ENCODE measurements around the gene SLC7A6.

Gene SLC7A6

GRCh38 chr16:68298907-68299561 lies 34.7 kb downstream of the SLC7A6 start:
- no peak for TF ChIP-seq EZH2phosphoT487 (IDR thresholded peaks at IDR 0.05; ENCODE audit: low read depth)
- TF ChIP-seq, protein P1, sequence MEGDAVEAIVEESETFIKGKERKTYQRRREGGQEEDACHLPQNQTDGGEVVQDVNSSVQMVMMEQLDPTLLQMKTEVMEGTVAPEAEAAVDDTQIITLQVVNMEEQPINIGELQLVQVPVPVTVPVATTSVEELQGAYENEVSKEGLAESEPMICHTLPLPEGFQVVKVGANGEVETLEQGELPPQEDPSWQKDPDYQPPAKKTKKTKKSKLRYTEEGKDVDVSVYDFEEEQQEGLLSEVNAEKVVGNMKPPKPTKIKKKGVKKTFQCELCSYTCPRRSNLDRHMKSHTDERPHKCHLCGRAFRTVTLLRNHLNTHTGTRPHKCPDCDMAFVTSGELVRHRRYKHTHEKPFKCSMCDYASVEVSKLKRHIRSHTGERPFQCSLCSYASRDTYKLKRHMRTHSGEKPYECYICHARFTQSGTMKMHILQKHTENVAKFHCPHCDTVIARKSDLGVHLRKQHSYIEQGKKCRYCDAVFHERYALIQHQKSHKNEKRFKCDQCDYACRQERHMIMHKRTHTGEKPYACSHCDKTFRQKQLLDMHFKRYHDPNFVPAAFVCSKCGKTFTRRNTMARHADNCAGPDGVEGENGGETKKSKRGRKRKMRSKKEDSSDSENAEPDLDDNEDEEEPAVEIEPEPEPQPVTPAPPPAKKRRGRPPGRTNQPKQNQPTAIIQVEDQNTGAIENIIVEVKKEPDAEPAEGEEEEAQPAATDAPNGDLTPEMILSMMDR (IDR thresholded peaks at IDR 0.05; ENCODE audit: low read depth, low read length): no peak
- Histone ChIP-seq H3K9me3 (ENCODE audit: insufficient read depth, low read length) (no peaks in the 10 kb centered on the region), H3K4me2 (ENCODE audit: low read length) (no peak overlapping the region), H2AFZ (ENCODE audit: low read depth, low read length) (no peak overlapping the region), H3K79me2 (ENCODE audit: low read length) (no peaks in the 10 kb centered on the region), H3K36me3 (replicated peaks; ENCODE audit: low read depth, low read length) (peaks cover 87% of the 10 kb centered on the region), H3K27me3 (ENCODE audit: low read depth, low read length) (no peaks in the 10 kb centered on the region), H3K9ac (ENCODE audit: low read length) (no peak overlapping the region), H3K4me1 (ENCODE audit: low read length) (no peaks in the 10 kb centered on the region), H4K20me1 (ENCODE audit: insufficient read depth, low read length) (no peaks in the 10 kb centered on the region), H3K27ac (ENCODE audit: low read length) (no peak overlapping the region), H3K4me3 (ENCODE audit: low read length) (no peak overlapping the region)

- Histone ChIP-seq H3K4me2 (ENCODE audit: low read length) (no peak overlapping the region), H2AFZ (ENCODE audit: low read depth, low read length) (no peak overlapping the region), H3K4me1 (ENCODE audit: low read length) (no peaks in the 10 kb centered on the region), H3K9me3 (ENCODE audit: insufficient read depth, low read length) (no peaks in the 10 kb centered on the region), H4K20me1 (ENCODE audit: insufficient read depth, low read length) (no peaks in the 10 kb centered on the region), H3K27me3 (ENCODE audit: low read depth, low read length) (no peaks in the 10 kb centered on the region), H3K4me3 (ENCODE audit: low read length) (no peak overlapping the region), H3K27ac (ENCODE audit: low read length) (no peak overlapping the region), H3K9ac (ENCODE audit: low read length) (no peak overlapping the region), H3K79me2 (ENCODE audit: low read length) (no peaks in the 10 kb centered on the region; the same call in 1 of the 2 replicates), H3K36me3 (replicated peaks; ENCODE audit: low read depth, low read length) (peaks cover 80% of the 10 kb centered on the region)
- TF ChIP-seq, protein P1 (IDR thresholded peaks at IDR 0.05; ENCODE audit: low read depth, low read length): no peak
- TF ChIP-seq EZH2phosphoT487 (IDR thresholded peaks at IDR 0.05; ENCODE audit: low read depth): no peak
These were observed 35.5 kb downstream of the SLC7A6 start for GRCh38 chr16:68299571-68300453.

DNA sequence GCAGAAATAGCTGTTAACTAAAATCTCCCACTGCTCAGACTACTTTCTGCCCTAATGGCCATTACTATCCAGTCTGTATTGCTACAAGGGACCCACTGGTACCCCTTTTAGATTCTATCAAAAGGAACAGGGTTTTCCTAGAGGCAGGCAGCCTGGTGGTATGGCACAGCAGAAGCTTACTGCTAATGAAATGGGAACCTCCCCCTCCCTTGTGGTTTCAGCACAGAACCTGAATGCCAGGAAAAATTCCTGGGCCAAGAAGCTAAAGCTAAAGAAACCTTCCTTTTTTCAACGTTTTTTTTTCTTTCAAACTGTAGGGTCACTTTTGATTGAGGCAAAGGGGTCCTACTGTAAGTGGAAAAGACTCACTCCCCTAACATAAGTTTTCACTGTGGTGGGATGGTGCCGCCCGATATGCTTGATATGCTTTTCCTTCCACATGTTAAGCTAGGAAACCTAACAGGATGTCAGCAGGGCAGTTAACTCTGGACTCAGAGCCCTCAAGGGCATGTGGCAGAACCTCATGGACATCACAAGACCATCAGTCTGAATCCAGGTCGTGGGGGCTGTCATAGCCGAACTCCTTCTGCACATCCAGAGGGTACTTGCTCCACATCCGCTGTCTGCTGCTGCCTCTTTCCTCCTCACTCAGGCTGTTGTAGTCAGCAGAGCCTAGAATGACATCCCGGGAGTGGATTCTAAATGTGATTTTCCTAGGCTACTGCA lies 36.6 kb downstream of the SLC7A6 start:
- no peak overlapping the region for H3K27ac ChIP-seq (ENCODE audit: low read length)
- no peak overlapping the region for H3K9ac ChIP-seq (ENCODE audit: low read length)
- no peak overlapping the region for H3K4me2 ChIP-seq (ENCODE audit: low read length)
- no peaks in the 10 kb centered on the region for H4K20me1 ChIP-seq (ENCODE audit: insufficient read depth, low read length)
- no peaks in the 10 kb centered on the region; the same call in 1 of the 2 replicates for H3K79me2 ChIP-seq (ENCODE audit: low read length)
- H3K4me3 ChIP-seq (ENCODE audit: low read length): no peak overlapping the region
- H2AFZ ChIP-seq (ENCODE audit: low read depth, low read length): no peak overlapping the region
- no peaks in the 10 kb centered on the region for H3K9me3 ChIP-seq (ENCODE audit: insufficient read depth, low read length)
- H3K4me1 ChIP-seq (ENCODE audit: low read length): no peaks in the 10 kb centered on the region
- no peaks in the 10 kb centered on the region for H3K27me3 ChIP-seq (ENCODE audit: low read depth, low read length)
- peaks cover 78% of the 10 kb centered on the region for H3K36me3 ChIP-seq (replicated peaks; ENCODE audit: low read depth, low read length)
- TF ChIP-seq, protein P1 (IDR thresholded peaks at IDR 0.05; ENCODE audit: low read depth, low read length): no peak
- TF ChIP-seq EZH2phosphoT487 (IDR thresholded peaks at IDR 0.05; ENCODE audit: low read depth): no peak

DNA sequence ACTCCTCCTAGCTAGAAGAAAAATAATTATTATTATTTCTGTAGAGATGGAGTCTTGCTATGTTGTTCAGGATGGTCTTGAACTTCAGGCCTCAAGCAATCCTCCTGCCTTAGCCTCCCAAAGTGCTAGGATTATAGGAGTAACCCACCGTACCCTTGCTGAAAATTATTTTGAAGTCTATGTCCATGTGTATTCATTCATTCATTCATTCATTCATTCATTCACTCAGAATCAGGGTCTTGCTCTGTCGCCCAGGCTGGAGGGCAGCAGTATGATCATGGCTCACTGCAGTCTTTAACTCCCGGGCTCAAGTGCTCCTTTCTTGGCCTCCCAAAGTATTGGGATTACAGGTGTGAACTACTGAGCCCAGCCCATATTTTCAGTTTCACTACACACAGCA lies 42.3 kb downstream of the SLC7A6 start:
- H3K27ac ChIP-seq (ENCODE audit: low read length): no peak overlapping the region
- no peaks in the 10 kb centered on the region for H3K9me3 ChIP-seq (ENCODE audit: insufficient read depth, low read length)
- H3K4me2 ChIP-seq (ENCODE audit: low read length): no peak overlapping the region
- no peak overlapping the region for H2AFZ ChIP-seq (ENCODE audit: low read depth, low read length)
- H3K4me1 ChIP-seq (ENCODE audit: low read length): peaks cover 10% of the 10 kb centered on the region
- TF ChIP-seq, protein P1 (IDR thresholded peaks at IDR 0.05; ENCODE audit: low read depth, low read length): no peak
- TF ChIP-seq EZH2phosphoT487 (IDR thresholded peaks at IDR 0.05; ENCODE audit: low read depth): no peak
- no peaks in the 10 kb centered on the region for H4K20me1 ChIP-seq (ENCODE audit: insufficient read depth, low read length)
- no peaks in the 10 kb centered on the region for H3K27me3 ChIP-seq (ENCODE audit: low read depth, low read length)
- H3K79me2 ChIP-seq (ENCODE audit: low read length): peaks cover 27% of the 10 kb centered on the region
- H3K9ac ChIP-seq (ENCODE audit: low read length): no peak overlapping the region
- H3K36me3 ChIP-seq (replicated peaks; ENCODE audit: low read depth, low read length): peaks cover 26% of the 10 kb centered on the region
- H3K4me3 ChIP-seq (ENCODE audit: low read length): no peak overlapping the region
